GM23338 (cell line): ENCODE measurements around the gene MRPL37. TPM values are rescaled to one million over a fixed set of nuclear protein-coding genes. Genes with fewer than 3 reads are reported as not detected.

Experiments
- ATAC-seq: fragments of 200-7000 bp; cut with Tn5 transposase; 3 replicates; pipeline ENCODE4 v1.9.1; 2020
- DNase-seq: peaks from one replicate; pipeline ENCODE4 v3.0.0-alpha.2; 2015; ENCODE audit warnings: low spot score
- H2AFZ ChIP-seq: fragments of 200-600 bp; sonication (generic); 2 replicates; pipeline ENCODE4 v1.8.0; 2016; ENCODE audit warnings: antibody characterized with exemption, mild to moderate bottlenecking, moderate library complexity
- H3F3A ChIP-seq: fragments of 200-600 bp; sonication (generic); replicated peaks from 2 replicates; pipeline ENCODE4 v1.8.0; 2017; ENCODE audit warnings: antibody characterized with exemption, mixed run types, low read depth
- H3K27ac ChIP-seq: fragments of 200-600 bp; sonication (generic); 2 replicates; pipeline ENCODE4 v1.6.1; 2016; ENCODE audit warnings: low read depth
- H3K27me3 ChIP-seq: fragments of 200-600 bp; sonication (generic); 2 replicates; pipeline ENCODE4 v1.8.0; 2016; ENCODE audit warnings: mild to moderate bottlenecking, mixed run types, moderate library complexity; ENCODE audit not compliant: insufficient read depth
- H3K36me3 ChIP-seq: fragments of 200-600 bp; sonication (generic); 2 replicates; pipeline ENCODE4 v1.8.0; 2016; ENCODE audit warnings: mild to moderate bottlenecking; ENCODE audit not compliant: insufficient read depth
- H3K4me1 ChIP-seq: fragments of 200-600 bp; sonication (generic); 2 replicates; pipeline ENCODE4 v1.8.0; 2016; ENCODE audit warnings: mild to moderate bottlenecking, moderate library complexity; ENCODE audit not compliant: insufficient read depth
- H3K4me2 ChIP-seq: fragments of 200-600 bp; sonication (generic); 2 replicates; pipeline ENCODE4 v1.7.1; 2017; ENCODE audit warnings: mixed run types
- H3K4me3 ChIP-seq: fragments of 200-600 bp; sonication (generic); 2 replicates; pipeline ENCODE4 v1.6.1; 2016; ENCODE audit warnings: mixed run types
- H3K79me2 ChIP-seq: fragments of 200-600 bp; sonication (generic); replicated peaks from 2 replicates; pipeline ENCODE4 v1.8.0; 2017; ENCODE audit warnings: mild to moderate bottlenecking; ENCODE audit not compliant: insufficient read depth
- H3K9me2 ChIP-seq: fragments of 200-600 bp; sonication (generic); 2 replicates; pipeline ENCODE4 v1.8.0; 2017; ENCODE audit not compliant: insufficient read depth
- H4K20me1 ChIP-seq: fragments of 200-600 bp; sonication (generic); replicated peaks from 2 replicates; pipeline ENCODE4 v1.8.0; 2017; ENCODE audit warnings: mild to moderate bottlenecking; ENCODE audit not compliant: insufficient read depth
- H3K27ac Mint-ChIP-seq: 2 replicates; pipeline ENCODE4 v1.8.0; 2020; ENCODE audit warnings: inconsistent platforms, mild to moderate bottlenecking, moderate library complexity, mixed read lengths
- H3K27me3 Mint-ChIP-seq: 3 replicates; pipeline ENCODE4 v1.8.0; 2022; ENCODE audit warnings: low read depth, mild to moderate bottlenecking, moderate library complexity, mixed read lengths, inconsistent platforms; ENCODE audit not compliant: insufficient read depth, poor library complexity
- H3K36me3 Mint-ChIP-seq: 3 replicates; pipeline ENCODE4 v1.8.0; 2021; ENCODE audit warnings: low read depth, mild to moderate bottlenecking, inconsistent platforms, moderate library complexity, mixed read lengths
- H3K4me1 Mint-ChIP-seq: 3 replicates; pipeline ENCODE4 v1.8.0; 2020; ENCODE audit warnings: mild to moderate bottlenecking, inconsistent platforms, mixed read lengths
- H3K4me3 Mint-ChIP-seq: 3 replicates; pipeline ENCODE4 v1.8.0; 2021; ENCODE audit warnings: moderate library complexity, mild to moderate bottlenecking, inconsistent platforms, mixed read lengths
- H3K9me3 Mint-ChIP-seq: 3 replicates; pipeline ENCODE4 v1.8.0; 2020; ENCODE audit warnings: moderate library complexity, mild to moderate bottlenecking, inconsistent platforms, mixed read lengths
- CREB1 ChIP-seq: fragments of 250-450 bp; sonication (Bioruptor Pico); IDR thresholded peaks from 2 replicates; pipeline ENCODE4 v1.5.0; 2020; ENCODE audit warnings: low read depth, mild to moderate bottlenecking, moderate library complexity
- ETS1 ChIP-seq: IDR thresholded peaks from 2 replicates; pipeline ENCODE4 v1.6.1; 2016; ENCODE audit warnings: antibody characterized with exemption
- EZH2 ChIP-seq: fragments of 200-600 bp; sonication (generic); IDR thresholded peaks from one replicate; pipeline ENCODE4 v1.8.0; 2017; ENCODE audit warnings: antibody characterized with exemption, mild to moderate bottlenecking, low read depth; ENCODE audit not compliant: unreplicated experiment
- EZH2phosphoT487 ChIP-seq: fragments of 200-600 bp; sonication (generic); IDR thresholded peaks from one replicate; pipeline ENCODE4 v1.8.1; 2018; ENCODE audit warnings: antibody characterized with exemption; ENCODE audit not compliant: unreplicated experiment
- JUNB ChIP-seq: IDR thresholded peaks from one replicate; pipeline ENCODE4 v1.6.1; 2016; ENCODE audit warnings: antibody characterized with exemption; ENCODE audit not compliant: unreplicated experiment
- POLR2AphosphoS5 ChIP-seq: IDR thresholded peaks from 2 replicates; pipeline ENCODE4 v1.6.1; 2016; ENCODE audit warnings: antibody characterized with exemption, low read depth
- STAT1 ChIP-seq: IDR thresholded peaks from one replicate; pipeline ENCODE4 v1.6.1; 2016; ENCODE audit warnings: antibody characterized with exemption; ENCODE audit not compliant: unreplicated experiment
- ZNF114 ChIP-seq: fragments of 250-450 bp; sonication (Bioruptor Pico); IDR thresholded peaks from 2 replicates; pipeline ENCODE4 v1.5.0; 2020; ENCODE audit warnings: mild to moderate bottlenecking, moderate library complexity
- ZNF331 ChIP-seq: fragments of 250-450 bp; sonication (Bioruptor Pico); IDR thresholded peaks from 2 replicates; pipeline ENCODE4 v1.5.0; 2020; ENCODE audit warnings: low read depth, mild to moderate bottlenecking, moderate library complexity
- polyA plus RNA-seq: library from polyadenylated mRNA; unstranded; fragments of >200 nt; fragmentation: Nextera tagmentation; extraction: Ambion mirVana; gene quantifications from 2 replicates; pipeline ENCODE4 v1.2.1, GENCODE V29; 2016
- total RNA-seq: library from RNA; depleted of rRNA; stranded (reverse); fragments of >200 nt; shearing (Covaris generic); gene quantifications from 2 replicates; pipeline ENCODE4 v1.2.3, GENCODE V29; 2014
- TF ChIP-seq, protein P1 (sequence below): fragments of 250-450 bp; sonication (Bioruptor Pico); IDR thresholded peaks from 2 replicates; pipeline ENCODE4 v1.5.0; 2020; ENCODE audit warnings: mild to moderate bottlenecking, moderate library complexity

The MRPL37 gene
- total and polyA plus RNA-seq, 2 experiments from 2014 or later: 130 to 155 TPM

DNA sequence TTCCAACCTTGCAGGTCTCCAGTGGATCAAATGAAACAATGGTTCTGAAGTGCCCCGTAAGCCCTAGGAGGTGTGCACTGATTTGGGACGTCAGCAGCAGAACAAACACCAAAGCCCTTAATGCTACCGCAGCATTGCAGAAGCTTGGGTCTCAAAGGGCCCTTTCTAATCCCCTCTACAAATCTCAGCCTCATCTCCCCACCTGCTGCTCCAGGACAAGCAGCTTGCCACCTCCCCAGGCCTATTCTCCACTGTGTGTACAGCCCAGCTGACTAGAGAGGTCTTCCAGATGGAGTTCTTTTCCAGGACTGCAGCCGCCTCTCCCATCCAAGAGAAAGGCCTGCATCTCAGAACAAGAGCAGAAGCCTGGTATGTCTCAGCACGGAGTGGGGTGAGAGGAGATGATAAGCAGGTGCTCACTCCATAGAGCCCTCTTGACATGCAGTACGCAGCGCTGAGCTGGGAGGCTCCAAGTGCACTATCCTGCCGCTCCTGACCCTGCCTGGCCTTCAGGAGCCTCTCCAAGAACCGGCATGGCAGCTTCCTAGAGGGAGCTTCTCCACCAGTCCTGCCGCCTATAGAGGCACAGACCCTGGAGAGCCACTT is 46.3 kb downstream of the MRPL37 start:
- H2AFZ ChIP-seq: no peak overlapping the region
- no peaks in the 10 kb centered on the region for H3K4me1 ChIP-seq
- Mint-ChIP-seq H3K27me3 (peaks cover 9% of the 10 kb centered on the region), H3K36me3 (peaks cover 25% of the 10 kb centered on the region), H3K9me3 (no peaks in the 10 kb centered on the region), H3K4me1 (no peaks in the 10 kb centered on the region; the same call in 2 of the 3 replicates), H3K27ac (no peak overlapping the region; the same call in 1 of the 2 replicates), H3K4me3 (no peak overlapping the region)
- no peaks in the 10 kb centered on the region for H3K27me3 ChIP-seq
- H3K4me3 ChIP-seq: no peak overlapping the region
- H3K36me3 ChIP-seq: peaks cover 7% of the 10 kb centered on the region; the same call in 1 of the 2 replicates
- no peak for ATAC-seq
- TF ChIP-seq ETS1: no peak
- TF ChIP-seq JUNB: no peak
- TF ChIP-seq ZNF114 (CRISPR knock-in tag): no peak
- TF ChIP-seq ZNF331: no peak
- no peak for TF ChIP-seq POLR2AphosphoS5
- no peak for TF ChIP-seq EZH2phosphoT487
- TF ChIP-seq STAT1: no peak
- no peak for TF ChIP-seq CREB1 (CRISPR knock-in tag)
- TF ChIP-seq EZH2: no peak
- TF ChIP-seq, protein P1, sequence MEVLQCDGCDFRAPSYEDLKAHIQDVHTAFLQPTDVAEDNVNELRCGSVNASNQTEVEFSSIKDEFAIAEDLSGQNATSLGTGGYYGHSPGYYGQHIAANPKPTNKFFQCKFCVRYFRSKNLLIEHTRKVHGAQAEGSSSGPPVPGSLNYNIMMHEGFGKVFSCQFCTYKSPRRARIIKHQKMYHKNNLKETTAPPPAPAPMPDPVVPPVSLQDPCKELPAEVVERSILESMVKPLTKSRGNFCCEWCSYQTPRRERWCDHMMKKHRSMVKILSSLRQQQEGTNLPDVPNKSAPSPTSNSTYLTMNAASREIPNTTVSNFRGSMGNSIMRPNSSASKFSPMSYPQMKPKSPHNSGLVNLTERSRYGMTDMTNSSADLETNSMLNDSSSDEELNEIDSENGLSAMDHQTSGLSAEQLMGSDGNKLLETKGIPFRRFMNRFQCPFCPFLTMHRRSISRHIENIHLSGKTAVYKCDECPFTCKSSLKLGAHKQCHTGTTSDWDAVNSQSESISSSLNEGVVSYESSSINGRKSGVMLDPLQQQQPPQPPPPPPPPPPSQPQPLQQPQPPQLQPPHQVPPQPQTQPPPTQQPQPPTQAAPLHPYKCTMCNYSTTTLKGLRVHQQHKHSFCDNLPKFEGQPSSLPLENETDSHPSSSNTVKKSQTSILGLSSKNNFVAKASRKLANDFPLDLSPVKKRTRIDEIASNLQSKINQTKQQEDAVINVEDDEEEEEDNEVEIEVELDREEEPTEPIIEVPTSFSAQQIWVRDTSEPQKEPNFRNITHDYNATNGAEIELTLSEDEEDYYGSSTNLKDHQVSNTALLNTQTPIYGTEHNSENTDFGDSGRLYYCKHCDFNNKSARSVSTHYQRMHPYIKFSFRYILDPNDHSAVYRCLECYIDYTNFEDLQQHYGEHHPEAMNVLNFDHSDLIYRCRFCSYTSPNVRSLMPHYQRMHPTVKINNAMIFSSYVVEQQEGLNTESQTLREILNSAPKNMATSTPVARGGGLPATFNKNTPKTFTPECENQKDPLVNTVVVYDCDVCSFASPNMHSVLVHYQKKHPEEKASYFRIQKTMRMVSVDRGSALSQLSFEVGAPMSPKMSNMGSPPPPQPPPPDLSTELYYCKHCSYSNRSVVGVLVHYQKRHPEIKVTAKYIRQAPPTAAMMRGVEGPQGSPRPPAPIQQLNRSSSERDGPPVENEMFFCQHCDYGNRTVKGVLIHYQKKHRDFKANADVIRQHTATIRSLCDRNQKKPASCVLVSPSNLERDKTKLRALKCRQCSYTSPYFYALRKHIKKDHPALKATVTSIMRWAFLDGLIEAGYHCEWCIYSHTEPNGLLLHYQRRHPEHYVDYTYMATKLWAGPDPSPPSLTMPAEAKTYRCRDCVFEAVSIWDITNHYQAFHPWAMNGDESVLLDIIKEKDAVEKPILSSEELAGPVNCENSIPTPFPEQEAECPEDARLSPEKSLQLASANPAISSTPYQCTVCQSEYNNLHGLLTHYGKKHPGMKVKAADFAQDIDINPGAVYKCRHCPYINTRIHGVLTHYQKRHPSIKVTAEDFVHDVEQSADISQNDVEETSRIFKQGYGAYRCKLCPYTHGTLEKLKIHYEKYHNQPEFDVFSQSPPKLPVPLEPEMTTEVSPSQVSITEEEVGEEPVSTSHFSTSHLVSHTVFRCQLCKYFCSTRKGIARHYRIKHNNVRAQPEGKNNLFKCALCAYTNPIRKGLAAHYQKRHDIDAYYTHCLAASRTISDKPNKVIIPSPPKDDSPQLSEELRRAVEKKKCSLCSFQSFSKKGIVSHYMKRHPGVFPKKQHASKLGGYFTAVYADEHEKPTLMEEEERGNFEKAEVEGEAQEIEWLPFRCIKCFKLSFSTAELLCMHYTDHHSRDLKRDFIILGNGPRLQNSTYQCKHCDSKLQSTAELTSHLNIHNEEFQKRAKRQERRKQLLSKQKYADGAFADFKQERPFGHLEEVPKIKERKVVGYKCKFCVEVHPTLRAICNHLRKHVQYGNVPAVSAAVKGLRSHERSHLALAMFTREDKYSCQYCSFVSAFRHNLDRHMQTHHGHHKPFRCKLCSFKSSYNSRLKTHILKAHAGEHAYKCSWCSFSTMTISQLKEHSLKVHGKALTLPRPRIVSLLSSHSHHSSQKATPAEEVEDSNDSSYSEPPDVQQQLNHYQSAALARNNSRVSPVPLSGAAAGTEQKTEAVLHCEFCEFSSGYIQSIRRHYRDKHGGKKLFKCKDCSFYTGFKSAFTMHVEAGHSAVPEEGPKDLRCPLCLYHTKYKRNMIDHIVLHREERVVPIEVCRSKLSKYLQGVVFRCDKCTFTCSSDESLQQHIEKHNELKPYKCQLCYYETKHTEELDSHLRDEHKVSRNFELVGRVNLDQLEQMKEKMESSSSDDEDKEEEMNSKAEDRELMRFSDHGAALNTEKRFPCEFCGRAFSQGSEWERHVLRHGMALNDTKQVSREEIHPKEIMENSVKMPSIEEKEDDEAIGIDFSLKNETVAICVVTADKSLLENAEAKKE (CRISPR knock-in tag): no peak
- H3K79me2 ChIP-seq: no peaks in the 10 kb centered on the region
- peaks cover 3% of the 10 kb centered on the region; the same call in 1 of the 2 replicates for H4K20me1 ChIP-seq
- no peaks in the 10 kb centered on the region for H3F3A ChIP-seq
- H3K4me2 ChIP-seq: no peak overlapping the region
- no peaks in the 10 kb centered on the region for H3K9me2 ChIP-seq
- H3K27ac ChIP-seq: no peak overlapping the region
- DNase-seq: no peak
